ENCODE measurements around the gene CIP2A.
A peak's percentile ranks its signal among the peaks of the same experiment; 100 is the strongest.

The CIP2A gene

GRCh38 chr3:108548304-108548703 is 40.9 kb downstream of the CIP2A start:
- TF ChIP-seq, protein P1, sequence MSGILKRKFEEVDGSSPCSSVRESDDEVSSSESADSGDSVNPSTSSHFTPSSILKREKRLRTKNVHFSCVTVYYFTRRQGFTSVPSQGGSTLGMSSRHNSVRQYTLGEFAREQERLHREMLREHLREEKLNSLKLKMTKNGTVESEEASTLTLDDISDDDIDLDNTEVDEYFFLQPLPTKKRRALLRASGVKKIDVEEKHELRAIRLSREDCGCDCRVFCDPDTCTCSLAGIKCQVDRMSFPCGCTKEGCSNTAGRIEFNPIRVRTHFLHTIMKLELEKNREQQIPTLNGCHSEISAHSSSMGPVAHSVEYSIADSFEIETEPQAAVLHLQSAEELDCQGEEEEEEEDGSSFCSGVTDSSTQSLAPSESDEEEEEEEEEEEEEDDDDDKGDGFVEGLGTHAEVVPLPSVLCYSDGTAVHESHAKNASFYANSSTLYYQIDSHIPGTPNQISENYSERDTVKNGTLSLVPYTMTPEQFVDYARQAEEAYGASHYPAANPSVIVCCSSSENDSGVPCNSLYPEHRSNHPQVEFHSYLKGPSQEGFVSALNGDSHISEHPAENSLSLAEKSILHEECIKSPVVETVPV (CRISPR knock-in tag; IDR thresholded peaks at IDR 0.05), result no peak
- TF ChIP-seq ZFP30 (CRISPR knock-in tag; IDR thresholded peaks at IDR 0.05) (no peak), ARNTL (CRISPR knock-in tag; IDR thresholded peaks at IDR 0.05; ENCODE audit: borderline replicate concordance, low read depth) (no peak), ISL1 (CRISPR knock-in tag; IDR thresholded peaks at IDR 0.05) (no peak), ZNF565 (CRISPR knock-in tag; conservative IDR thresholded peaks at IDR 0.05; ENCODE audit: low read depth) (no peak), ZNF8 (CRISPR knock-in tag; IDR thresholded peaks at IDR 0.05) (no peak), TOX (CRISPR knock-in tag; IDR thresholded peaks at IDR 0.05; ENCODE audit: borderline replicate concordance) (no peak), ESRRG (CRISPR knock-in tag; IDR thresholded peaks at IDR 0.05) (no peak), CSDC2 (CRISPR knock-in tag; IDR thresholded peaks at IDR 0.05) (no peak), PPARA (CRISPR knock-in tag; IDR thresholded peaks at IDR 0.05; ENCODE audit: borderline replicate concordance) (no peak), RARB (CRISPR knock-in tag; IDR thresholded peaks at IDR 0.05) (no peak), PATZ1 (CRISPR knock-in tag; IDR thresholded peaks at IDR 0.05; ENCODE audit: borderline replicate concordance) (no peak), OSR1 (CRISPR knock-in tag; IDR thresholded peaks at IDR 0.05) (no peak), ZC3H10 (CRISPR knock-in tag; IDR thresholded peaks at IDR 0.05) (no peak), TCF4 (CRISPR knock-in tag; IDR thresholded peaks at IDR 0.05; ENCODE audit: borderline replicate concordance) (no peak), TSHZ2 (CRISPR knock-in tag; IDR thresholded peaks at IDR 0.05) (no peak)
- TF ChIP-seq, protein P2, sequence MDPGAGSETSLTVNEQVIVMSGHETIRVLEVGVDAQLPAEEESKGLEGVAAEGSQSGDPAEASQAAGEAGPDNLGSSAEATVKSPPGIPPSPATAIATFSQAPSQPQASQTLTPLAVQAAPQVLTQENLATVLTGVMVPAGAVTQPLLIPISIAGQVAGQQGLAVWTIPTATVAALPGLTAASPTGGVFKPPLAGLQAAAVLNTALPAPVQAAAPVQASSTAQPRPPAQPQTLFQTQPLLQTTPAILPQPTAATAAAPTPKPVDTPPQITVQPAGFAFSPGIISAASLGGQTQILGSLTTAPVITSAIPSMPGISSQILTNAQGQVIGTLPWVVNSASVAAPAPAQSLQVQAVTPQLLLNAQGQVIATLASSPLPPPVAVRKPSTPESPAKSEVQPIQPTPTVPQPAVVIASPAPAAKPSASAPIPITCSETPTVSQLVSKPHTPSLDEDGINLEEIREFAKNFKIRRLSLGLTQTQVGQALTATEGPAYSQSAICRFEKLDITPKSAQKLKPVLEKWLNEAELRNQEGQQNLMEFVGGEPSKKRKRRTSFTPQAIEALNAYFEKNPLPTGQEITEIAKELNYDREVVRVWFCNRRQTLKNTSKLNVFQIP (CRISPR knock-in tag; IDR thresholded peaks at IDR 0.05; ENCODE audit: borderline replicate concordance, low read depth), result no peak
- TF ChIP-seq, protein P3, sequence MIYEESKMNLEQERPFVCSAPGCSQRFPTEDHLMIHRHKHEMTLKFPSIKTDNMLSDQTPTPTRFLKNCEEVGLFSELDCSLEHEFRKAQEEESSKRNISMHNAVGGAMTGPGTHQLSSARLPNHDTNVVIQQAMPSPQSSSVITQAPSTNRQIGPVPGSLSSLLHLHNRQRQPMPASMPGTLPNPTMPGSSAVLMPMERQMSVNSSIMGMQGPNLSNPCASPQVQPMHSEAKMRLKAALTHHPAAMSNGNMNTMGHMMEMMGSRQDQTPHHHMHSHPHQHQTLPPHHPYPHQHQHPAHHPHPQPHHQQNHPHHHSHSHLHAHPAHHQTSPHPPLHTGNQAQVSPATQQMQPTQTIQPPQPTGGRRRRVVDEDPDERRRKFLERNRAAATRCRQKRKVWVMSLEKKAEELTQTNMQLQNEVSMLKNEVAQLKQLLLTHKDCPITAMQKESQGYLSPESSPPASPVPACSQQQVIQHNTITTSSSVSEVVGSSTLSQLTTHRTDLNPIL (CRISPR knock-in tag; IDR thresholded peaks at IDR 0.05; ENCODE audit: low read depth), result no peak
- 0 out of 3 replicates have a peak, but pooled peaks have one; percentile 19 for ATAC-seq

GRCh38 chr3:108546692-108547091 is 42.5 kb downstream of the CIP2A start:
- TF ChIP-seq, protein P1 (CRISPR knock-in tag; IDR thresholded peaks at IDR 0.05), result no peak
- TF ChIP-seq ZNF565 (CRISPR knock-in tag; conservative IDR thresholded peaks at IDR 0.05; ENCODE audit: low read depth) (no peak), TSHZ2 (CRISPR knock-in tag; IDR thresholded peaks at IDR 0.05) (no peak), ZFP30 (CRISPR knock-in tag; IDR thresholded peaks at IDR 0.05) (no peak), CSDC2 (CRISPR knock-in tag; IDR thresholded peaks at IDR 0.05) (no peak), ESRRG (CRISPR knock-in tag; IDR thresholded peaks at IDR 0.05) (no peak), ISL1 (CRISPR knock-in tag; IDR thresholded peaks at IDR 0.05) (no peak), OSR1 (CRISPR knock-in tag; IDR thresholded peaks at IDR 0.05) (no peak), ZFP3 (CRISPR knock-in tag; IDR thresholded peaks at IDR 0.05) (no peak), TCF4 (CRISPR knock-in tag; IDR thresholded peaks at IDR 0.05; ENCODE audit: borderline replicate concordance) (no peak), TOX (CRISPR knock-in tag; IDR thresholded peaks at IDR 0.05; ENCODE audit: borderline replicate concordance) (no peak), ZNF8 (CRISPR knock-in tag; IDR thresholded peaks at IDR 0.05) (no peak), RARB (CRISPR knock-in tag; IDR thresholded peaks at IDR 0.05) (no peak), BACH2 (CRISPR knock-in tag; IDR thresholded peaks at IDR 0.05; ENCODE audit: borderline replicate concordance) (no peak), ZC3H10 (CRISPR knock-in tag; IDR thresholded peaks at IDR 0.05) (no peak), ARNTL (CRISPR knock-in tag; IDR thresholded peaks at IDR 0.05; ENCODE audit: borderline replicate concordance, low read depth) (no peak)
- TF ChIP-seq, protein P3 (CRISPR knock-in tag; IDR thresholded peaks at IDR 0.05; ENCODE audit: low read depth), result no peak
- TF ChIP-seq, protein P2 (CRISPR knock-in tag; IDR thresholded peaks at IDR 0.05; ENCODE audit: borderline replicate concordance, low read depth), result no peak
- ATAC-seq, result no peak
